Astrocyte (in vitro differentiated cells and primary cell): Measurements from ENCODE around the gene PAPOLB.

Experiments
- CTCF ChIP-seq: IDR thresholded peaks from 2 replicates; pipeline ENCODE4 v1.5.1; 2011; ENCODE audit warnings: low read depth, mild to moderate bottlenecking, inconsistent platforms, low read length, moderate library complexity; ENCODE audit not compliant: insufficient read depth
- EZH2 ChIP-seq: IDR thresholded peaks from 2 replicates; pipeline ENCODE4 v1.6.1; 2012; ENCODE audit warnings: mild to moderate bottlenecking, low read length, inconsistent platforms; ENCODE audit not compliant: insufficient read depth

DNA sequence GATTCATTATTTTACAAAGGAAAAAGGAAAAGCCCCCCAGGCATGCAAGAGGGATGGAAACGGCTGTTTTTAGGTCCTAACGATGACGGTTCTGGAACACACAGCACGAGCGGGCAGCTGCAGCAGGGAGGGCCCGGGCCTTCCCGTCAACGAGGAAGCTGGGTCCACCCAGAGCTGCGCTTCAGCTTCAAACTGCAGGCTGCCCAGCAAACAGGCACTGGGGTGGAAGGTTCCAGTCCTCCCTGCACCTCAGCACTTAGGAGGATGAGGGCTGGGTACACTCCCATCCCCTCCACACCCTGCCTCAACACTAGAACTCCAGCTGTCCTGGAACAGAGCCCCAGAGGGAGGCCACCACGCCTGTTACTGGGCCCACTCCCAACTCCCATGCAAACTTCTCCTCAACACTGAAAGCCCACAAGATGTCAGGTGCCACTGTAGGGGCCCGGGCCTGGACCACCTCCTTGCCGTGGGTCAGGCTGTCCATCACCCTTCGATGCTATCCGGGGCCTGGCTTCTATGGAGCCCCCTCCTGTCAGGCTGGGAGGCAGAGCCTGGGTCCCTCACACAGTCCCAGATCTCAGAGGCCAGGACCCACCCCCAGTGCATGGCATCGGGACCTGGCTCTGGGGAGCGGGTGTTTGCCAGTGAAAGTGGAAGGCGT lies 33.0 kb downstream of the PAPOLB start:
- TF ChIP-seq CTCF: no peak
- TF ChIP-seq EZH2: no peak
